ENCODE results near the gene MIER2. TPM values are rescaled to one million over a fixed set of nuclear protein-coding genes. Genes with fewer than 3 reads are reported as not detected.
"Not testable (repeated sequence)": the region's sequence is repeated elsewhere in the genome, so short reads cannot be mapped to it uniquely, and the experiment has no call there.

Gene MIER2
- total and polyA plus RNA-seq, 8 donors: 5.8 to 29.6 (median 13.2) TPM

- no peak for TF ChIP-seq POLR2AphosphoS5 (IDR thresholded peaks at IDR 0.05)
- no peak for TF ChIP-seq EP300 (IDR thresholded peaks at IDR 0.05)
- no peak for TF ChIP-seq POLR2A (IDR thresholded peaks at IDR 0.05)
- TF ChIP-seq CTCF (IDR thresholded peaks at IDR 0.05): no peak
- 78 to 92% (median 90%) methylated on average over 6 to 11 of the region's 11 CpGs for WGBS, 5 donors
- no peaks in the 10 kb centered on the region for H3K36me3 ChIP-seq
- no peak overlapping the region for H3K4me3 ChIP-seq
- no peaks in the 10 kb centered on the region for H3K4me1 ChIP-seq
- peaks cover 0 to 69% (median 17%) of the 10 kb centered on the region in 3 donors for H3K27me3 ChIP-seq
- H3K27ac ChIP-seq: no peak overlapping the region
- DNase-seq: no peak
- intact Hi-C loops (cut with DNase I; ENCODE audit: low total_unique reads): no loop called here
- no peaks in the 10 kb centered on the region for H3K9me3 ChIP-seq
Observed at GRCh38 chr19:362154-362553, 17.6 kb upstream of the MIER2 start.

GRCh38 chr19:359653-359925, 15.0 kb upstream of the MIER2 start:
- H3K27me3 ChIP-seq: peaks cover 0 to 48% (median 17%) of the 10 kb centered on the region in 3 donors
- no peaks in the 10 kb centered on the region for H3K4me1 ChIP-seq
- WGBS, 5 donors: 71 to 90% (median 83%) methylated on average over 1 to 2 of the region's 2 CpGs
- H3K27ac ChIP-seq: no peak overlapping the region
- H3K4me3 ChIP-seq: no peak overlapping the region
- no peak for TF ChIP-seq POLR2AphosphoS5 (IDR thresholded peaks at IDR 0.05)
- TF ChIP-seq CTCF (IDR thresholded peaks at IDR 0.05): no peak
- no peak for TF ChIP-seq EP300 (IDR thresholded peaks at IDR 0.05)
- no peak for TF ChIP-seq POLR2A (IDR thresholded peaks at IDR 0.05)
- peaks cover 0 to 7% (median 2%) of the 10 kb centered on the region in 4 donors for H3K9me3 ChIP-seq
- no peaks in the 10 kb centered on the region for H3K36me3 ChIP-seq
- no peak for DNase-seq
- intact Hi-C loops (cut with DNase I; ENCODE audit: low total_unique reads): no loop called here

- H3K4me3 ChIP-seq; DNase-seq; intact Hi-C loops (cut with DNase I; ENCODE audit: low total_unique reads); H3K4me1 ChIP-seq; H3K36me3 ChIP-seq; H3K27ac ChIP-seq: not testable (repeated sequence)
- Histone ChIP-seq H3K27me3 (peaks cover 0 to 31% (median 13%) of the 10 kb centered on the region in 3 donors), H3K9me3 (peaks cover 8 to 25% (median 16%) of the 10 kb centered on the region in 4 donors)
- WGBS, 5 donors: 86 to 91% (median 89%) methylated on average over 15 of the region's 15 CpGs
Observed at GRCh38 chr19:355536-355935, 10.9 kb upstream of the MIER2 start.

- TF ChIP-seq POLR2AphosphoS5 (IDR thresholded peaks at IDR 0.05): no peak
- TF ChIP-seq EP300 (IDR thresholded peaks at IDR 0.05): no peak
- TF ChIP-seq CTCF (IDR thresholded peaks at IDR 0.05): no peak
- no peak for TF ChIP-seq POLR2A (IDR thresholded peaks at IDR 0.05)
- intact Hi-C loops (cut with DNase I; ENCODE audit: low total_unique reads): no loop called here
- H3K4me1 ChIP-seq: no peaks in the 10 kb centered on the region
- peaks cover 8 to 25% (median 16%) of the 10 kb centered on the region in 4 donors for H3K9me3 ChIP-seq
- no peaks in the 10 kb centered on the region for H3K36me3 ChIP-seq
- no peak overlapping the region for H3K4me3 ChIP-seq
- H3K27me3 ChIP-seq: peaks cover 0 to 29% (median 13%) of the 10 kb centered on the region in 3 donors
- WGBS, 5 donors: 87 to 93% (median 92%) methylated on average over 4 of the region's 4 CpGs
- DNase-seq: no peak
- H3K27ac ChIP-seq: no peak overlapping the region
Observed at GRCh38 chr19:355134-355533, 10.5 kb upstream of the MIER2 start.

- intact Hi-C loops (cut with DNase I; ENCODE audit: low total_unique reads): no loop called here
- 71 to 73% (median 72%) methylated on average over 19 of the region's 19 CpGs for WGBS, 5 donors
- no peak for DNase-seq
- TF ChIP-seq EP300 (IDR thresholded peaks at IDR 0.05) (no peak), POLR2A (IDR thresholded peaks at IDR 0.05) (no peak), POLR2AphosphoS5 (IDR thresholded peaks at IDR 0.05) (no peak), CTCF (IDR thresholded peaks at IDR 0.05) (no peak)
- Histone ChIP-seq H3K4me1 (no peaks in the 10 kb centered on the region), H3K27ac (no peak overlapping the region), H3K4me3 (no peak overlapping the region), H3K27me3 (peaks cover 0 to 5% (median 0%) of the 10 kb centered on the region in 3 donors), H3K36me3 (no peaks in the 10 kb centered on the region), H3K9me3 (peaks cover 8 to 25% (median 16%) of the 10 kb centered on the region in 4 donors)
Observed at GRCh38 chr19:351976-352625, 7.5 kb upstream of the MIER2 start.

Data from stomach (tissue), 9 donors.